Panc1 (cell line): ENCODE measurements around the gene CDH23.

Experiments
- POLR2AphosphoS5 ChIP-seq: IDR thresholded peaks from 2 replicates; pipeline ENCODE4 v1.6.1; 2012; ENCODE audit warnings: mild to moderate bottlenecking, low read depth, low read length, moderate library complexity
- TF ChIP-seq, protein P1 (sequence below): fragments of 450-650 bp; IDR thresholded peaks from 2 replicates; pipeline ENCODE4 v1.5.1; 2017; ENCODE audit warnings: mild to moderate bottlenecking
- TF ChIP-seq, protein P2 (sequence below), 2 experiments: IDR thresholded peaks; 2 replicates each; pipeline ENCODE4 v1.6.1; 2011 to 2012; ENCODE audit warnings: low read depth in 2 of 2, control low read depth in 1 of 2, low read length in 1 of 2, mild to moderate bottlenecking in 1 of 2, moderate library complexity in 1 of 2; ENCODE audit not compliant: insufficient read depth in 1 of 2

DNA sequence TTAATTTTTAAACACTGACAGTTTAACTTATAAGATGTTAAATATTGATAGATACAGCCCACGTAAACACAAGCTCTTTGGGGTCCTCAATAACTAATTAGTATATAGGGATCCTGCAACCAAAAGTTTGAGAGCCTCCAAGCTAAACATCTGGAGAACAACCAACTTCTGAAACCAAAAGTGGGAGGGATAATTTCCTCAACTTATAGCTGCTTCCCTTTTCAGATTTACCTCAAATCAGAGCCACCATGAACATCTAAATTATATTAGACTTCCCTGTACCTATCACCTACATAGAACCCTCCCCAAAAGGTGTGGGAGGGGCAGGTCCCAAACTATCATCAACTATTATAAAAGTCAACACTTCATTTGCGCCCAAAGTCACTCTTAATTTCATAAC is 445.7 kb downstream of the CDH23 start:
- TF ChIP-seq, protein P1, sequence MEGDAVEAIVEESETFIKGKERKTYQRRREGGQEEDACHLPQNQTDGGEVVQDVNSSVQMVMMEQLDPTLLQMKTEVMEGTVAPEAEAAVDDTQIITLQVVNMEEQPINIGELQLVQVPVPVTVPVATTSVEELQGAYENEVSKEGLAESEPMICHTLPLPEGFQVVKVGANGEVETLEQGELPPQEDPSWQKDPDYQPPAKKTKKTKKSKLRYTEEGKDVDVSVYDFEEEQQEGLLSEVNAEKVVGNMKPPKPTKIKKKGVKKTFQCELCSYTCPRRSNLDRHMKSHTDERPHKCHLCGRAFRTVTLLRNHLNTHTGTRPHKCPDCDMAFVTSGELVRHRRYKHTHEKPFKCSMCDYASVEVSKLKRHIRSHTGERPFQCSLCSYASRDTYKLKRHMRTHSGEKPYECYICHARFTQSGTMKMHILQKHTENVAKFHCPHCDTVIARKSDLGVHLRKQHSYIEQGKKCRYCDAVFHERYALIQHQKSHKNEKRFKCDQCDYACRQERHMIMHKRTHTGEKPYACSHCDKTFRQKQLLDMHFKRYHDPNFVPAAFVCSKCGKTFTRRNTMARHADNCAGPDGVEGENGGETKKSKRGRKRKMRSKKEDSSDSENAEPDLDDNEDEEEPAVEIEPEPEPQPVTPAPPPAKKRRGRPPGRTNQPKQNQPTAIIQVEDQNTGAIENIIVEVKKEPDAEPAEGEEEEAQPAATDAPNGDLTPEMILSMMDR: no peak
- TF ChIP-seq, protein P2, sequence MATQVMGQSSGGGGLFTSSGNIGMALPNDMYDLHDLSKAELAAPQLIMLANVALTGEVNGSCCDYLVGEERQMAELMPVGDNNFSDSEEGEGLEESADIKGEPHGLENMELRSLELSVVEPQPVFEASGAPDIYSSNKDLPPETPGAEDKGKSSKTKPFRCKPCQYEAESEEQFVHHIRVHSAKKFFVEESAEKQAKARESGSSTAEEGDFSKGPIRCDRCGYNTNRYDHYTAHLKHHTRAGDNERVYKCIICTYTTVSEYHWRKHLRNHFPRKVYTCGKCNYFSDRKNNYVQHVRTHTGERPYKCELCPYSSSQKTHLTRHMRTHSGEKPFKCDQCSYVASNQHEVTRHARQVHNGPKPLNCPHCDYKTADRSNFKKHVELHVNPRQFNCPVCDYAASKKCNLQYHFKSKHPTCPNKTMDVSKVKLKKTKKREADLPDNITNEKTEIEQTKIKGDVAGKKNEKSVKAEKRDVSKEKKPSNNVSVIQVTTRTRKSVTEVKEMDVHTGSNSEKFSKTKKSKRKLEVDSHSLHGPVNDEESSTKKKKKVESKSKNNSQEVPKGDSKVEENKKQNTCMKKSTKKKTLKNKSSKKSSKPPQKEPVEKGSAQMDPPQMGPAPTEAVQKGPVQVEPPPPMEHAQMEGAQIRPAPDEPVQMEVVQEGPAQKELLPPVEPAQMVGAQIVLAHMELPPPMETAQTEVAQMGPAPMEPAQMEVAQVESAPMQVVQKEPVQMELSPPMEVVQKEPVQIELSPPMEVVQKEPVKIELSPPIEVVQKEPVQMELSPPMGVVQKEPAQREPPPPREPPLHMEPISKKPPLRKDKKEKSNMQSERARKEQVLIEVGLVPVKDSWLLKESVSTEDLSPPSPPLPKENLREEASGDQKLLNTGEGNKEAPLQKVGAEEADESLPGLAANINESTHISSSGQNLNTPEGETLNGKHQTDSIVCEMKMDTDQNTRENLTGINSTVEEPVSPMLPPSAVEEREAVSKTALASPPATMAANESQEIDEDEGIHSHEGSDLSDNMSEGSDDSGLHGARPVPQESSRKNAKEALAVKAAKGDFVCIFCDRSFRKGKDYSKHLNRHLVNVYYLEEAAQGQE (IDR thresholded peaks at IDR 0.05; ENCODE audit: insufficient read depth in 1 of 2, low read depth in 2 of 2, low read length in 1 of 2): no peak
- no peak for TF ChIP-seq POLR2AphosphoS5
